Measurements from ENCODE around the gene TK2.
A peak's percentile ranks its signal among the peaks of the same experiment; 100 is the strongest.

TK2 gene

DNA sequence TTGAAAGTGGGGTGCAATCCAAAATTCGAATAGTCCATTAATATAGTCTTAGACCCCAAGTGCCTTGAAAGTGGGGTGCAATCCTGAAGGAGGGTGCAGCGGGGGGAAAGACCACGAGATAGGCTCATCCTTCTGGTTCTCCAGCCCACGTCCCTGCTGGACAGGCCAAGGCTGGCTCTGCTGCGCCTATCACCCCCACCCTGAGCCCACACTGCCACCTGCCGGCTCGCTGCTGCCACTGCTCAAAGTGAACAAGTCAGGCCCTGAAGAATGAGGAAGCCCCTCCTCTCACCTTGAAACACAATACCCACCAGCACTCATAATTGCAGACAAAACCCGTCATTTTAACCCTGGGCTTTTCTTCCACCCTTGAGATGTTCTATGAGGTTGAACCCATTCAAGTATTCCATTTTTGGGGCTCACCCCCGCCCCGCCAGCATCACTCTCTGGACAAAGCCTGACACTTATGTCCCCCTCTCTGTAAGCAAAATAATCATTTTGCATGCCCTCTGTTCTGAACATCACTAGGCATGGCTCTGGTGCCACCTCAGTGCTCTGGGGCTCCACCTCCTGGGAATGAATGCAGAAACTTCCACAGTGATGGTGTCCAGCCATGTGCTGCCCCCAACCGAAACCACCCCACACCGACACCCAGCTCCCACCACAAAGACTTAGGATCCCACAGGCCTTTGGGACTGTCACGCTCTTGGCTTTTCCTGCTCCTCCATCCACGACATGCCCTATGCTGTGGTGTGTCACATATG, 66.1 kb downstream of the TK2 start:
- peak; percentile 66 to 67 for DNase-seq (ENCODE audit: low read depth in 2 of 2)

DNA sequence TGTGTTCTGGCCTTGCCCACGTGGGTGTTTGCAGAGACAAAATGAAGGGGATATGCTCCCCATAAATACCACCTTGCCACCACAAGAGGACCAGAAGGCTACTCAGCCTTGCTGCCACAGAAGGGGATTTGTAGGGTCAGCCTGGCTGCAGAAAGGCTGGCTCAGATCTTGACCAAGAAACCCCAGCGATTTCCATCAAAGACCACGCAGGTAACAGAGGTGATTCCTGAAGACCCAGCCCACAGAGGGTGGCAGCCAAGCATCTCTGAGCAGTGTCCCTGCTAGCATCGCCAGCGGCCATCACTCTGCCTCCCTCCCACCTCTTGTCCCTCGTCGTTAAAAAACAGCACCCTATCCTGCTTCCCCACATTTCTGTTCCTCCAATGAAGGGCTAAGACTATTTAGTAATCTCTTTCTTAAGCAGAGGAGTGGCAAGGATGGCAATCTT, 68.0 kb downstream of the TK2 start:
- DNase-seq (ENCODE audit: low read depth in 2 of 2): no peak

DNA sequence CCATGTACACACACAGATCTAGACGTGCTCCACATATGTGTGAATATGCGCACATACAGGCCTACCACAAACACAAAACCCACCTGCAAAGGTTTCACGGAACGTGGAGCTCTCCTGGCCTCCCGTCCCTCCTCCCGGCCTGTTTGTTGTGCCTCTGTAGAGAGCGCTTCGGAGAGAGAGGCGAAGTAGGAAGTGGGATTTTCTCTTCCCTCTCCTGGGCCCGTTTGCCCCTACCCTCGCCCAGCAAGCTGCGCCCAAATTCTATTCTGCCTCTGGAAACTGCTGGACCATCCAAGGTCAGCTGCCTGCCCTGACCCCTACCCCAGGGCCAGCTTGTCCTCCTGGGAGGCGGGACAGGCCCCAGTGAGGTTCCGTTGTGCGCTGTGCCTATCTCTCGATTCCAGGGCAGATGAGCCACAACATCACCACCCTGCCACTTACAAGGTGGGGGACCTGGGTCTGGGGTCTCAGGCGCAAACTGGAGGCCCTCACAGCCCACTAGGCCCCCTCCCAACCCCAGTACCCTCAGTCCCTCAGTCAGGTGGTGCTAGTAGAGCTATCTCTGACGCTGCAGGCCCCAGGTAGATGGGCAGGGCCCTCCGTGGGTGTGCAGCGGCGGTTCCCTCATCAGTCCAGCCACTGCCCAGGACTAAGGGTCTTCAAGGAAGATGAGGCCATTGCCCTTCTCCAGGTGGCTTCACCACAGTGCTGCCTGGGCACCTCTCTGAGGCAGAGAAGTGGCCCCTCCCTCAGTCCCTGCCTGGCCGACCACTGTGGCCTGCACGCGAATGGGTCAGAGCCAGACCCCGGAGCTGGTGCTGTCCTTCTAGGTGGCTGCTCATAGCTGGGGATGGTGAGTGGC, 68.6 kb downstream of the TK2 start:
- DNase-seq (ENCODE audit: low read depth in 2 of 2): no peak

- DNase-seq (ENCODE audit: low read depth in 2 of 2): no peak
Observed at GRCh38 chr16:66480265-66481080, 69.4 kb downstream of the TK2 start.

DNA sequence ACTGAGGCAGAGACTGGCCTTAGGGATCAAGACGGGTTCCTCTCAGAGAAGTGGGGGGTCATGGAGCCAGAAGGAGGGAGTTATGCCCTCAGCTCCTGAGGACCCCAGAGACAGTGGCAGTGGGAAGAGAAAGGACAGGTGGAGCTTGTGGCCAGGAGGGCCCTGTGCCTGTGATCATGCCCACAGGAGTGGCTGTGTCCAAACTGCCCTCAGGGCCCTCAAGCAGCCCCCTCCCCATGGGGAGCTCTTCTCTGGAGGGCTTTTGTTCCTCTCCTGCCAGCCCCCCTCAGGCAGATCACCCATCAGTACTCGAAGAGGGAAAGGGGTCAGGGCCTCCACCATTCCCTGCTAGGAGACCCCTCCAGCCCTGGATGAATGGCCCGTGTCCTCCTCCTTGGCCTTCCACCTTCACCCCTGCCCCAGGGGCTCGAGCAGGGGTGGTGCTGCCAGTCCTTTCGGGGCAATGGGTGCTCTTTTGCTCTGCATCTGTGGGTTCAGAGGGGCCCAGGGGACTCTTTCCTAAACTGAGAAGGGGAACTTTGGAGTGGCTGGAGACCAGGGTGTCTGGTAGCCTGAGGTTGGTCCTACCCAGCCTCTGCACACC, 70.2 kb downstream of the TK2 start:
- no peak for DNase-seq (ENCODE audit: low read depth in 2 of 2)

DNA sequence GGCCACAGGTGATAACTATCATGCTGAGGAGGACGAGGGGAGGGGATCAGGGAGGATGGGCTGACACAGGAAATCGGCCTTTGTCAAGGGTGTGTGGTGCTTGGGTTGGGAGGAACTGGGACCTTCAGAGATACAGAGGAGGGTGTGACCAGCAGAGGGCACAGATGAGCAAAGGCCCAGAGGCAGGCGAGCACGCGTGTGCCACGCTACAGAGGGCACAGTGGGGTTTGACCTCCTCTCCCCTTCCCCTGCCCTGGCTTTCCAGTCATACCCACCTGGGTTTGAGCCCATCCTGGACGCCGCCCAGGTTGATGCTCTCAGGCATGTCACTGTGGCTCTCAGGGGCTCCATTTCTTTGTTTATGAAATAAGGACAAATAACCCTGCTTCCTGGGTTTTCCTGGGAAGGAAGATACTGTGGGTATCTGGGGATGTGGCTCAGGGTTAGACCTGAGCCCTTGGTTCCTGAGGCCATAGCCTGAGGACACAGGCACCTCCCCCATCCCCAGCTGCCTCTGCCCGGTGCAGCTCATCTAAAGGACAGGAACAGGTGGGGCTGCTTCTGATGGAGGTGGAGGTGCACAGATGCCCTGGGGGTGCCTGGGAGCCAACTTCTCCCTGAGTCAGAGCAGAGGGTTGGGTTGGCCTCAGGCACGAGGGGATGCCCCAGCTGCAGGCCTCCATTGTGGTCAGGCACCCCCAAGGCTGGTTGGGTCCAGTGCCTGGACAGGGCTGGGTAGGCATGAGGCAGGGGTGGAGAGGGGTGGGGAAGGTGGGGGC, 71.0 kb downstream of the TK2 start:
- DNase-seq (ENCODE audit: low read depth in 2 of 2): peak; percentile 75 to 81

GRCh38 chr16:66477028-66477515, 72.8 kb downstream of the TK2 start:
- DNase-seq (ENCODE audit: low read depth in 2 of 2): no peak

GRCh38 chr16:66476328-66477027, 73.4 kb downstream of the TK2 start:
- DNase-seq (ENCODE audit: low read depth in 2 of 2): peak; percentile 23 to 45

DNA sequence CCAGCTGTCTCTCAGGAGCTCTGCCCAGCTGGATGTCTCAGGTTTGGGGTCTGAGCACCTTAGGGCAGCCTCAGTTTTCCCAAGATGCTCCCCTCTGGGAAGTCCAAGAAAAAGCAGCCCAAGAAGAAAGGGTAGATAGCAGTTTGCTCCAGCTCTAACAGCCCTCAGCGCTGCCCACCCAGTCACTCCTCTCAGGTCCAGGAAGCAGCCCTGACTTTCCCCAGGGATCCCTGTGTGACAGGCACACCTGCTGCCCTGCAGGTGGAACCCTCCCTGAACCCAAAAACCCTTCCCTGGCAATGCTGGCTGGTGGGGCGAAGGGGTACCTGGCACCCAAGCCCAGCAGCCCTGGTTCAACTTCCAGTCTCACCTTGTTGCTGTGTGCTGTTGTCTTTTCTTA, 74.7 kb downstream of the TK2 start:
- DNase-seq (ENCODE audit: low read depth in 2 of 2): no peak

DNA sequence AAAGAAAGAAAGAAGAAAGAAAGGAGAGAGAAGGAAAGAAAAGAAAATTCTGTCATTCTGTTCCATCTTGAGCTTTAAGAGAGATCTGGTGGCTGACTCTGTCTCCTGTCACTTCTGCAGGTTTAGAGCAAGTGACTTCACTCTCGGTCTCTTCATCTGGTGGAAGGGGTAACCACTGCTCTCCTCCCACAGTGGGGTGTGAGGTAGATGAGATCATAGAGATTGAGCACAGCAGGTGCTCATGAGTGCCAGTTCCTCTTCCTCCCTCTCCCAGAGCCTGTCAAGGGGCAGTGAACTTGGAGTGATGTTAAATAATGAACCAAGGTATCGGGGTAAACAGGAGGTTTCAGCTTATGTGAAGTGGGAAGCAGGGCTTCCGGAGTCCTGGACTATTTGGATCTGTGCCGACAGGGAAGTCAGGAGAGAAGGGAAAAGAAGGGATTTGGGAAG, 75.1 kb downstream of the TK2 start:
- peak in 1 of 2 donors; percentile 39 for DNase-seq (ENCODE audit: low read depth in 2 of 2)

- DNase-seq (ENCODE audit: low read depth in 2 of 2): no peak
Observed at GRCh38 chr16:66473654-66474519, 76.0 kb downstream of the TK2 start.

DNA sequence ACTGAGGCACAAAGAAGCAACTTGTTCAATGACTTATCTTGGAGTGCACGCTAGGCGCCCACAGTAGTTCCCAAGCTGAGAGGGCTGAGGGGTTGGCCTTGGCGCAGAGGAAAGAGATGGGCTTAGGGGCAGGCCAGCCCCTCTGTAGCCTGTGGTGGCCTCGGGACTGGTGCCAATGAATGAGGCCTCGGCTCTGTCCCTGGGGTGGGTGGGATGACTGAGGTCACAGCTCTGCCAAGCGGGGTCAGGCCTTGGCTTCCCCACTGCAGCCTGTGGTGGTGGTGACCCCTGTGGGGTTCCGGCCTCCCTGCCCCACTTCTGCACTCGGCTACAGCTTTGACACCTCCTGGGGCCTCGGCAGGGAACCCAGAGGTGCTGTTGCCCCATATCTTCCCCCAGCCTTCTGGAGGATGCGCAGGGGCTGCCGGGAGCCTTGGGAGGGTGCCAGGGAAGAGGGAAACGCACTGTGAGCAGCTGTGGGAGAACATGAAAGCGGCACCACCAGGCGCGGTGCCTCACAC, 76.8 kb downstream of the TK2 start:
- no peak for DNase-seq (ENCODE audit: low read depth in 2 of 2)

DNA sequence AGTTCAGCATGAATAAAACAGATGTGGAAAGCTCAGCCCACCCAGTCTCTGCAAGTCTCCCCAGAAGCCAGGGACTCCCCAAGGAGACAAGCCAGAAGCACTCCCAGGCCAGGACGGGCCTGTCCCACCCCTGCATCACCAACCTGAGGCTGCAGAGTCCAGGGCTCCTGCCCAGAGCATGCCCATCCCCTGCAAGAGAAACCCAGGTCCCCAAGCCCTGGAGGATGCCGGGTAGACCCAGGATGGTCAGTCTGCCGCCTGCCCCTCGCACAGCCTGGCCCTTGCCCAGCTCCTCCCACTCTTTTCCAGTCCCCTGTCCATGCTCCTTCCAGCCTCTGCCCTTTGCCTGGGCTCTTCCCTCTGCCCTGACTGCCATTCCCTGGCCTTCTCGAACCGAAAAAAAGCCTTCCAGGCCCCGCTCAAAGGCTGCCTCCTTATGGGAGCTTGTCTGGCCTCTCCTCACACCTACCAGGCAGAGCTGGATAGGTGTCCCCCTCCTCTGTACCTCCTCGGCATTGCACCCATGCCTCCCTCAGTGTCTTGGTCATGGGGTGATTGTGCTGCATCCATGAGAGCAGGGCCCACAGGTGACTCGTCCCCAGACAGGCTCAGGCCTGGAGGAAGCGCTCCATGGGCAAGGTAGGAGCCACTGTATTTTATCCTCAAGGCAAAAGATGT, 78.1 kb downstream of the TK2 start:
- no peak for DNase-seq (ENCODE audit: low read depth in 2 of 2)

DNA sequence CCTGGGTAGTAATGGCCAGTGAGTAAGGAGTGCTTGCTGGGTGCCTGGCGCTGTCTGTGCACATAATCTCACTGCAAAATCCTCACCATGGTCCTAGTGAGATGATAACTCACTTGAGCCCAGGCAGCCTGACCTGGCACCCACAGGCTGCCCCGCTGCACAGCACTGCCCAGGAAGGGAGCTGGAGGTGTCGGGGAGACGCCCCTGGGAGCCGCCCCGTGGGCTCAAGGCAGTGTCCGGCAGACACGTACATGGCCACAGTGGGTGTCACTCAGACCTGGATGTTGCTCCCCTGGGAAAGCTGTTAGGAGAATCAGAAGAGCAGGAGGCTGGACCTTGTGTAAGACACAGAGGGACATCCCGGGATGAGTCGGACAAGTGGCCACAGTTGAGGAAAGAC, 78.7 kb downstream of the TK2 start:
- no peak for DNase-seq (ENCODE audit: low read depth in 2 of 2)

GRCh38 chr16:66470556-66470955, 79.4 kb downstream of the TK2 start:
- DNase-seq (ENCODE audit: low read depth in 2 of 2): no peak

DNA sequence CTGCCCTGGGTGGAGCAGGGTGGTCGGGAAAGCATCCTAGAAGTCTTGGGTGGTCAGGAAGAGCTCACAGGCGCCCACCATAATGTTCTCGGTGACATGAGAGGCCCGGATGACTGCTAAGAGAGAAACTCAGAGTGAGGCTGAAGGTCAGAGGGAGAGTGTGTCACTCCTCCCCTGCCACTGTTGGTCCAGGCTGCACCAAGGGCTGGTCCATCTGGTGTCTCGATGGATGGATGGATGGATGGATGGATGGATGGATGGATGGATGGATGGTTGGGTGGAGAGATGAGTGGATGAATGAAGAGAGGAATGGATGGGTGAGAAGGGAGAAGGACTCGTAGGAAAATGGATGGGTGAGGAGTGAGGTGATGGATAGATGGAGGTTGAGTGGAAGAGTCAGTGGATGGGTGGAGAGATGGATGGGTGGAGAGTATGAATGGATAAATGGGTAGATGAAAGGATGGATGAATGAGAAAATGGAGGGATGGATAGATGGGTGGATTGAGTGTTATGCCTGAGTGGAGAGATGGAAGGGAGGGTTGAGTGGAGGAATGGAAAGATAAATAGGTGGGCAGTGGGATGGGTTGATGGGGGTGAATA, 79.9 kb downstream of the TK2 start:
- no peak for DNase-seq (ENCODE audit: low read depth in 2 of 2)

GRCh38 chr16:66469291-66469946, 80.5 kb downstream of the TK2 start:
- DNase-seq (ENCODE audit: low read depth in 2 of 2): no peak

Measured in stimulated activated CD4-positive, alpha-beta T cell treated with anti-CD3 and anti-CD28 coated beads, Interleukin-1b, Interleukin-23, amount 100 ng/mL, for 4 hours (primary cell).